ENCODE data around the gene GRM1.

- TF ChIP-seq EP300 (IDR thresholded peaks at IDR 0.05) = no peak
- TF ChIP-seq POLR2AphosphoS5 (IDR thresholded peaks at IDR 0.05) = no peak
Observed at GRCh38 chr6:146103416-146104072, 74.7 kb downstream of the GRM1 start.
